Breast epithelium (tissue), 4 donors: ENCODE results near the gene ULK4. TPM values are rescaled to one million over a fixed set of nuclear protein-coding genes. Genes with fewer than 3 reads are reported as not detected.

Source experiments
- DNase-seq, 2 donors: peaks; one replicate each; pipeline ENCODE4 v3.0.0-alpha.2; 2019; ENCODE audit warnings: low spot score in 2 of 2
- H3K27ac ChIP-seq, 2 donors: fragments of 200-600 bp; sonication (generic) in 1 of 2; one replicate each; pipeline ENCODE4 v1.5.1; 2016 to 2019; ENCODE audit warnings: mild to moderate bottlenecking in 1 of 2
- H3K27me3 ChIP-seq, 2 donors: fragments of 200-600 bp; sonication (generic) in 1 of 2; one replicate each; pipeline versions ENCODE4 v1.5.1 to v1.6.0; 2017 to 2019; ENCODE audit warnings: control low read depth in 1 of 2, mild to moderate bottlenecking in 1 of 2
- H3K36me3 ChIP-seq: fragments of 200-600 bp; one replicate; pipeline ENCODE4 v1.5.1; 2019
- H3K4me1 ChIP-seq, 2 donors: fragments of 200-600 bp; sonication (generic); one replicate each; pipeline ENCODE4 v1.5.1; 2016 to 2019; ENCODE audit warnings: control low read depth in 1 of 2
- H3K4me3 ChIP-seq, 3 donors: fragments of 200-600 bp; sonication (generic); 1 replicate in 2 of 3; 2 replicates in 1 of 3; pipeline ENCODE4 v1.5.1; 2016 to 2019; ENCODE audit warnings: mild to moderate bottlenecking in 3 of 3, moderate library complexity in 2 of 3
- H3K9me3 ChIP-seq, 2 donors: fragments of 200-600 bp; sonication (generic) in 1 of 2; one replicate each; pipeline ENCODE4 v1.5.1; 2016 to 2019; ENCODE audit warnings: control low read depth in 1 of 2
- POLR2A ChIP-seq: fragments of 450-650 bp; IDR thresholded peaks from one replicate; pipeline ENCODE4 v1.6.1; 2016; ENCODE audit warnings: antibody characterized with exemption, mild to moderate bottlenecking, moderate library complexity
- POLR2AphosphoS5 ChIP-seq, 3 donors: sonication (generic); formaldehyde crosslinking; IDR thresholded peaks; one replicate each; pipeline ENCODE4 v1.6.1; 2017; ENCODE audit warnings: antibody characterized with exemption in 3 of 3
- intact Hi-C: fragments of 100-400 bp; cut with DNase I; formaldehyde crosslinking; loops from one replicate; pipeline ENCODE4 v1.15.1; 2023; ENCODE audit warnings: low total_unique reads
- total RNA-seq, 3 donors: library from RNA; depleted of rRNA; stranded (reverse); fragments of >200 nt; gene quantifications; one replicate each; pipeline ENCODE4 v1.1.0, GENCODE V29; 2016
- TF ChIP-seq, protein P1 (sequence below), 3 donors: fragments of 450-650 bp; IDR thresholded peaks; one replicate each; pipeline ENCODE4 v1.5.1; 2016 to 2017; ENCODE audit warnings: antibody characterized with exemption in 3 of 3, mild to moderate bottlenecking in 3 of 3, moderate library complexity in 3 of 3

The ULK4 gene
- total RNA-seq, 3 donors from 2014 or later: 23.0 to 52.8 (median 31.8) TPM

DNA sequence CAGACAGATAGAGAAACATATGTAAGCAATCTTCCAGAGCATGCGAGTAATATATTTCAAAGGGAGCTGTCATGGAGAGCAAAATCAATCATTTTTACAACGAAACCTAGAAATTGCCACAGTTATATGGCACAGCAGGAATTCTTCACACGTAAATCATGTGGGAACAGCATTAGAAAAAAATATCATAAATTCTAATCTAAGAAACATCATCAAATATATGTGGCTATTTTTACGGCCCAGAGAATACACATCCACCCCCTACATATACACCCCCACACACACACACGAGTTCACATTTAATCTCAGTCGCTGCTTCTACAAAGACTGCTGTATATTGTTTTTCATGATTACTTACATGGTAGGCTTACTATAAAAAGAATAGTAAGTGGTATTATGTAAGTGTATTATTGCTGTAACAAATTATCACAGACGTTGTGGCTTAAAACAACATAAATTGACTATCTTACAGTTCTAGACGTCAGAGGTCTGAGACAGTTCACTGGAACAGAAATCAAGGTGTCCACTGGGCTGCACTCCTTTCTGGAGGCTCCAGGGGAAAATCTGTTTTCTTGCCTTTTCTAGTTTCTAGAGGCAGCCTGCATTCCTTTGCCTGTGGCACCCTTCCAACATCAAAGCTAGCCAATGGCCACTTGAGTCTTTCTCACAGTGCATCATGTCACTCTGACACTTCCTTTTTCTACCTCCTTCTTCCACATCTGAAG is 363.3 kb downstream of the ULK4 start:
- no peaks in the 10 kb centered on the region for H3K4me1 ChIP-seq
- no peaks in the 10 kb centered on the region for H3K36me3 ChIP-seq
- no peak for TF ChIP-seq POLR2A
- H3K27ac ChIP-seq: no peak overlapping the region
- intact Hi-C loops: no loop called here
- no peaks in the 10 kb centered on the region for H3K27me3 ChIP-seq
- DNase-seq: no peak
- no peak overlapping the region for H3K4me3 ChIP-seq
- no peaks in the 10 kb centered on the region for H3K9me3 ChIP-seq

- Histone ChIP-seq H3K27ac (no peak overlapping the region), H3K27me3 (no peaks in the 10 kb centered on the region), H3K4me1 (no peaks in the 10 kb centered on the region), H3K36me3 (no peaks in the 10 kb centered on the region), H3K9me3 (no peaks in the 10 kb centered on the region), H3K4me3 (no peak overlapping the region)
- DNase-seq: no peak
- TF ChIP-seq POLR2AphosphoS5 (IDR thresholded peaks at IDR 0.05) (no peak), POLR2A (no peak)
- TF ChIP-seq, protein P1, sequence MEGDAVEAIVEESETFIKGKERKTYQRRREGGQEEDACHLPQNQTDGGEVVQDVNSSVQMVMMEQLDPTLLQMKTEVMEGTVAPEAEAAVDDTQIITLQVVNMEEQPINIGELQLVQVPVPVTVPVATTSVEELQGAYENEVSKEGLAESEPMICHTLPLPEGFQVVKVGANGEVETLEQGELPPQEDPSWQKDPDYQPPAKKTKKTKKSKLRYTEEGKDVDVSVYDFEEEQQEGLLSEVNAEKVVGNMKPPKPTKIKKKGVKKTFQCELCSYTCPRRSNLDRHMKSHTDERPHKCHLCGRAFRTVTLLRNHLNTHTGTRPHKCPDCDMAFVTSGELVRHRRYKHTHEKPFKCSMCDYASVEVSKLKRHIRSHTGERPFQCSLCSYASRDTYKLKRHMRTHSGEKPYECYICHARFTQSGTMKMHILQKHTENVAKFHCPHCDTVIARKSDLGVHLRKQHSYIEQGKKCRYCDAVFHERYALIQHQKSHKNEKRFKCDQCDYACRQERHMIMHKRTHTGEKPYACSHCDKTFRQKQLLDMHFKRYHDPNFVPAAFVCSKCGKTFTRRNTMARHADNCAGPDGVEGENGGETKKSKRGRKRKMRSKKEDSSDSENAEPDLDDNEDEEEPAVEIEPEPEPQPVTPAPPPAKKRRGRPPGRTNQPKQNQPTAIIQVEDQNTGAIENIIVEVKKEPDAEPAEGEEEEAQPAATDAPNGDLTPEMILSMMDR (IDR thresholded peaks at IDR 0.05): no peak
- intact Hi-C loops: no loop called here
Observed at GRCh38 chr3:41593774-41594173, 368.1 kb downstream of the ULK4 start.

DNA sequence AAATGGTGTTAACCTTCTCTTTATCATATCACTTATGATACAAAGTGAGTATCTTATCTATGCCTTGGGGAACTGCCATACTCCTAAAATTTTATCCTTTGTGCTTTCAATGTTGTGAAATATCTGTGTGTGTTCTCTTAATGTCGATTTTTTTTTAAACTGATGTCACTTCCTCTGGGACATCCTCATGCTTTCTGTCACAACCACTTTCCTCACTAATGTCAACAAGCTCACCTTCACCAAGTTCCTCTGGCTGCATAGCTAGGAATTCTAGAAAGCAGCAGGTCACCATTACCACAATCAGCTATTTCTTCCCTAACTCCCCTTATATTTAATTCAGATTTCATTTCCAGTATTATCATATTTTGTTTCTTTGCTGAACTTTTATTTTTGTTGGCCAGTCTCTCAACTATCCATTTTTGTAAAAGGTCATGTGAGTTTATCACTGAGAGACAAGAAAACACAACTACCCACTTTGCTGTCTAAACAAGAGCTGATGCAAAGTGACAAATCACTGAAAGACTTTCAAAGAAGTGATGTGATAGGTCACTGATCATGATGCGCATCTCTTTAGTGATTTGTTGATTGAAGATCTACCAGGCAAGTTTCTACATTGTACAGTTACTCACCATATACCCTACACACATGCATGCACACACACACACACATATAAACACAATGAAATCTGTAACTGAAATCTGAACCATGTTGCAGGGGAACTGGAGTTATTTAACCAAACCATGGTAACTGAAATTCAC is 369.0 kb downstream of the ULK4 start:
- Histone ChIP-seq H3K4me3 (no peak overlapping the region), H3K36me3 (no peaks in the 10 kb centered on the region), H3K4me1 (no peaks in the 10 kb centered on the region), H3K27me3 (no peaks in the 10 kb centered on the region), H3K27ac (no peak overlapping the region), H3K9me3 (no peaks in the 10 kb centered on the region)
- TF ChIP-seq POLR2AphosphoS5 (IDR thresholded peaks at IDR 0.05): no peak
- TF ChIP-seq, protein P1 (IDR thresholded peaks at IDR 0.05): no peak
- TF ChIP-seq POLR2A: no peak
- DNase-seq: no peak
- intact Hi-C loops: no loop called here

DNA sequence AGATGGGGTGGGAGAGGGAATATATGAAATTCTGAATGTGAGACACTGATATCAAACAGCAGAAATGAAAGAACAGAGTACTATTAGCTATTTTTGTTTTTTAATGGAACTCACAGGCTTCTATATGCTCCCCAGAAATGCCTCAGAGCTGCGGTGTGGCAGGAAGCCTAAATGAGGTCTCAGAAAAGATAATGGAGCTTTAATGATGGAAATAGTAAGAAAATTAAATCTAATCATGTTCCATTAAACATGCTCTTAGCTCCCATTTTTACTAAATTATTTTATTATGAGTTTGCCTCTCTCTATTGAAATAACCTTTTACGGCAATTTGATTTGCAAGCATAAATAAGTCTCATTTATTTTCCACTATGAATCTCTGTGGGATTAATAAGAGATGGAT is 378.9 kb downstream of the ULK4 start:
- no peaks in the 10 kb centered on the region for H3K36me3 ChIP-seq
- no peaks in the 10 kb centered on the region for H3K4me1 ChIP-seq
- TF ChIP-seq, protein P1 (IDR thresholded peaks at IDR 0.05): no peak
- TF ChIP-seq POLR2AphosphoS5 (IDR thresholded peaks at IDR 0.05) (no peak), POLR2A (no peak)
- H3K27me3 ChIP-seq: no peaks in the 10 kb centered on the region
- DNase-seq: no peak
- no peak overlapping the region for H3K4me3 ChIP-seq
- H3K9me3 ChIP-seq: no peaks in the 10 kb centered on the region
- no peak overlapping the region for H3K27ac ChIP-seq
- intact Hi-C loops: loop anchor here (5.0 kb wide), 1 partner anchor 799 kb away; no protein-coding TSS in a partner anchor

- TF ChIP-seq POLR2A: no peak
- TF ChIP-seq, protein P1 (IDR thresholded peaks at IDR 0.05): no peak
- no peak for TF ChIP-seq POLR2AphosphoS5 (IDR thresholded peaks at IDR 0.05)
- H3K4me3 ChIP-seq: no peak overlapping the region
- no peaks in the 10 kb centered on the region for H3K9me3 ChIP-seq
- no peak for DNase-seq
- no peaks in the 10 kb centered on the region for H3K4me1 ChIP-seq
- intact Hi-C loops: loop anchor here (5.0 kb wide), 1 partner anchor 801 kb away; no protein-coding TSS in a partner anchor
- H3K27ac ChIP-seq: no peak overlapping the region
- no peaks in the 10 kb centered on the region for H3K36me3 ChIP-seq
- no peaks in the 10 kb centered on the region for H3K27me3 ChIP-seq
Observed at GRCh38 chr3:41581700-41582099, 380.2 kb downstream of the ULK4 start.
